K562 (cell line): ENCODE measurements around the gene IPO9. TPM values are rescaled to one million over a fixed set of nuclear protein-coding genes. Genes with fewer than 3 reads are reported as not detected.

Source experiments
- ATF2 ChIP-seq: sonication (generic); formaldehyde crosslinking; IDR thresholded peaks from 2 replicates; pipeline ENCODE4 v1.8.1; 2022; ENCODE audit warnings: missing genetic modification reagents
- ATF7 ChIP-seq: fragments of 450-650 bp; IDR thresholded peaks from 2 replicates; pipeline ENCODE4 v1.7.1; 2014; ENCODE audit warnings: mild to moderate bottlenecking, moderate library complexity
- C11orf30 ChIP-seq: fragments of 450-650 bp; IDR thresholded peaks from 2 replicates; pipeline ENCODE4 v1.6.1; 2016; ENCODE audit warnings: low read depth, mild to moderate bottlenecking
- CREB1 ChIP-seq, 2 experiments: sonication (generic) in 1 of 2; formaldehyde crosslinking in 1 of 2; IDR thresholded peaks; 2 replicates each; pipeline versions ENCODE4 v1.6.1 to v1.8.0; 2012 to 2022; ENCODE audit warnings: inconsistent platforms in 1 of 2, mild to moderate bottlenecking in 1 of 2, missing genetic modification reagents in 1 of 2, moderate library complexity in 1 of 2
- CTBP1 ChIP-seq: fragments of 450-650 bp; IDR thresholded peaks from 2 replicates; pipeline ENCODE4 v1.6.1; 2016; ENCODE audit warnings: borderline replicate concordance
- E2F4 ChIP-seq: sonication (generic); formaldehyde crosslinking; IDR thresholded peaks from 2 replicates; pipeline ENCODE4 v1.8.0; 2022; ENCODE audit warnings: mild to moderate bottlenecking, low read depth, missing genetic modification reagents
- FUS ChIP-seq: fragments of 200-400 bp; formaldehyde crosslinking; optimal IDR thresholded peaks from 2 replicates; pipeline ENCODE3; 2017; ENCODE audit warnings: low read depth, low read length
- GATAD2B ChIP-seq: fragments of 450-650 bp; IDR thresholded peaks from 2 replicates; pipeline ENCODE4 v1.6.1; 2017; ENCODE audit warnings: mild to moderate bottlenecking, borderline replicate concordance
- HCFC1 ChIP-seq: IDR thresholded peaks from 2 replicates; pipeline ENCODE4 v1.6.1; 2012; ENCODE audit warnings: low read depth, low read length, improper control_type of control experiment
- MTA1 ChIP-seq: fragments of 450-650 bp; IDR thresholded peaks from 2 replicates; pipeline ENCODE4 v1.6.1; 2017; ENCODE audit warnings: borderline replicate concordance
- RCOR1 ChIP-seq, 2 experiments: IDR thresholded peaks; 2 replicates each; pipeline ENCODE4 v1.6.1; 2012; ENCODE audit warnings: low read depth in 2 of 2, low read length in 2 of 2, borderline replicate concordance in 1 of 2, improper control_type of control experiment in 1 of 2
- TRIM24 ChIP-seq, 2 experiments: fragments of 450-650 bp; IDR thresholded peaks; 2 replicates each; pipeline ENCODE4 v1.6.1; 2016
- ZBED1 ChIP-seq: IDR thresholded peaks from 2 replicates; pipeline ENCODE4 v1.6.1; 2014
- ZNF184 ChIP-seq: sonication (generic); formaldehyde crosslinking; IDR thresholded peaks from 2 replicates; pipeline ENCODE4 v1.5.0; 2020; ENCODE audit warnings: missing genetic modification reagents
- ZNF232 ChIP-seq: sonication (generic); formaldehyde crosslinking; IDR thresholded peaks from 2 replicates; pipeline ENCODE4 v1.8.0; 2022; ENCODE audit warnings: mild to moderate bottlenecking, missing genetic modification reagents
- ZNF347 ChIP-seq: fragments of 450-650 bp; formaldehyde crosslinking; IDR thresholded peaks from 2 replicates; pipeline ENCODE4 v1.4.0; 2020; ENCODE audit warnings: low read depth, mild to moderate bottlenecking, moderate library complexity
- ZNF609 ChIP-seq: sonication (generic); formaldehyde crosslinking; IDR thresholded peaks from 2 replicates; pipeline ENCODE4 v1.8.1; 2023; ENCODE audit warnings: missing genetic modification reagents, mild to moderate bottlenecking, borderline replicate concordance
- polyA plus RNA-seq, 8 experiments: library from polyadenylated mRNA; depleted of rRNA in 4 of 8; stranded (reverse) in 5 of 8; unstranded in 3 of 8; fragments of >200 nt; fragmentation: Nextera tagmentation in 2 of 8; fragmentation: Illumina TruSeq in 1 of 8; extraction: Ambion mirVana in 2 of 8; extraction: Trizol in 1 of 8; gene quantifications; 2 replicates each; pipeline versions ENCODE4 v1.2.1 to v1.2.3, GENCODE V29; 2011 to 2014; ENCODE audit warnings: inconsistent platforms in 1 of 8, missing spikeins in 1 of 8
- total RNA-seq, 7 experiments: library from RNA; depleted of rRNA in 6 of 7; stranded (reverse); fragments of >200 nt in 6 of 7; fragmentation: Illumina TruSeq in 2 of 7; extraction: Trizol in 2 of 7; gene quantifications; 2 replicates each; pipeline versions ENCODE4 v1.2.1 to v1.2.3, GENCODE V29; 2011 to 2021; ENCODE audit warnings: low replicate concordance in 1 of 7
- TF ChIP-seq, protein P1 (sequence below): fragments of 250-450 bp; sonication (Bioruptor Pico); IDR thresholded peaks from 2 replicates; pipeline ENCODE4 v1.6.1; 2021; ENCODE audit warnings: mild to moderate bottlenecking
- TF ChIP-seq, protein P2 (sequence below): IDR thresholded peaks from 2 replicates; pipeline ENCODE4 v1.6.1; 2011; ENCODE audit warnings: borderline replicate concordance, low read depth, mild to moderate bottlenecking, moderate library complexity, low read length; ENCODE audit not compliant: insufficient read depth, poor library complexity, severe bottlenecking

IPO9 gene
- total and polyA plus RNA-seq, 9 of the 15 experiments (the other 6 are each of a cell fraction or from before 2014, with no cell fraction given): 27.9 to 78.6 (median 43.9) TPM

DNA sequence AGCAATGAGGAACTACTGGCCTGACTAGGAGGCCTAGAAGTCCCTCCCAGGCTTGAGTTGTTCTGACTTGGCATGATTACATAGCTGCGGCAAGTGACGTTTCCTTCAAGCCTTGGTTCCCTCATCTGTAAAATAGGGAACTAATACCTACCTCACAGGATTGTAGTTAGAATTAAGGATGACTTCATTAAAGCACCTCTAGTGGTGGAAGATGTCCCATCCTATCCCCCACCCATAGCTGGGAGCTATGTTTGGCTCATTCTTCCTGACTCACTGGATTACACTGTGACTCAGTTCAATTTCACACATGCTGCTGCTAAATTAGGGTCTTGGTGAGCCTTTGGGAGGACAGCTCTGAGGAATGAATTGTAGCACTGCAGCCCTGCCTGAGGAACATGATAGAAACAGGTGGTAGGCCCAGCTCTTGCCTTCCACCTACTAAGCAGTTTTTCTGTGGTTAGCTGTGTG lies 53.7 kb downstream of the IPO9 start (continued):
- TF ChIP-seq ZNF609 (CRISPR knock-in tag): no peak
- TF ChIP-seq ATF7: peak; percentile 72; the same call in 1 of the 2 replicates
- no peak for TF ChIP-seq ZNF184 (CRISPR knock-in tag)
- TF ChIP-seq, protein P1, sequence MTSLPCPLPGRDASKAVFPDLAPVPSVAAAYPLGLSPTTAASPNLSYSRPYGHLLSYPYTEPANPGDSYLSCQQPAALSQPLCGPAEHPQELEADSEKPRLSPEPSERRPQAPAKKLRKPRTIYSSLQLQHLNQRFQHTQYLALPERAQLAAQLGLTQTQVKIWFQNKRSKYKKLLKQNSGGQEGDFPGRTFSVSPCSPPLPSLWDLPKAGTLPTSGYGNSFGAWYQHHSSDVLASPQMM (CRISPR knock-in tag): no peak
- TF ChIP-seq MTA1: no peak
- no peak for TF ChIP-seq ZBED1
- peak; percentile 42; the same call in 1 of the 2 replicates for TF ChIP-seq GATAD2B
- peak; percentile 85 for TF ChIP-seq CREB1 (IDR thresholded peaks at IDR 0.05)
- TF ChIP-seq CREB1 (CRISPR knock-in tag; IDR thresholded peaks at IDR 0.05): peak; percentile 83
- TF ChIP-seq CTBP1: peak; percentile 46; the same call in 1 of the 2 replicates
- no peak for TF ChIP-seq ZNF347 (CRISPR knock-in tag)
- peak; percentile 59 for TF ChIP-seq C11orf30
- TF ChIP-seq HCFC1: no peak
- TF ChIP-seq E2F4: no peak
- TF ChIP-seq, protein P2, sequence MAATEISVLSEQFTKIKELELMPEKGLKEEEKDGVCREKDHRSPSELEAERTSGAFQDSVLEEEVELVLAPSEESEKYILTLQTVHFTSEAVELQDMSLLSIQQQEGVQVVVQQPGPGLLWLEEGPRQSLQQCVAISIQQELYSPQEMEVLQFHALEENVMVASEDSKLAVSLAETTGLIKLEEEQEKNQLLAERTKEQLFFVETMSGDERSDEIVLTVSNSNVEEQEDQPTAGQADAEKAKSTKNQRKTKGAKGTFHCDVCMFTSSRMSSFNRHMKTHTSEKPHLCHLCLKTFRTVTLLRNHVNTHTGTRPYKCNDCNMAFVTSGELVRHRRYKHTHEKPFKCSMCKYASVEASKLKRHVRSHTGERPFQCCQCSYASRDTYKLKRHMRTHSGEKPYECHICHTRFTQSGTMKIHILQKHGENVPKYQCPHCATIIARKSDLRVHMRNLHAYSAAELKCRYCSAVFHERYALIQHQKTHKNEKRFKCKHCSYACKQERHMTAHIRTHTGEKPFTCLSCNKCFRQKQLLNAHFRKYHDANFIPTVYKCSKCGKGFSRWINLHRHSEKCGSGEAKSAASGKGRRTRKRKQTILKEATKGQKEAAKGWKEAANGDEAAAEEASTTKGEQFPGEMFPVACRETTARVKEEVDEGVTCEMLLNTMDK: peak; percentile 8
- no peak for TF ChIP-seq ATF2 (CRISPR knock-in tag)
- TF ChIP-seq ZNF232 (CRISPR knock-in tag): no peak
- no peak for TF ChIP-seq FUS
- TF ChIP-seq TRIM24 (IDR thresholded peaks at IDR 0.05): no peak
- TF ChIP-seq RCOR1 (IDR thresholded peaks at IDR 0.05; ENCODE audit: borderline replicate concordance in 1 of 2, low read depth in 2 of 2, low read length in 2 of 2): 0 out of 4 replicates have a peak, but pooled peaks of 1 of the 2 experiments have one; percentile 9
